H9 (cell line): ENCODE measurements around the gene HNF1A. TPM values are rescaled to one million over a fixed set of nuclear protein-coding genes. Genes with fewer than 3 reads are reported as not detected.

Source experiments
- DNase-seq: peaks from one replicate; pipeline ENCODE4 v3.0.0-alpha.2; 2017
- H2AFZ ChIP-seq: one replicate; pipeline ENCODE4 v1.6.1; 2013; ENCODE audit warnings: mild to moderate bottlenecking, low read length, control low read depth, moderate library complexity
- H2AK5ac ChIP-seq: 2 replicates; pipeline ENCODE4 v1.6.1; 2013; ENCODE audit warnings: low read length, control low read depth, mixed read lengths; ENCODE audit not compliant: insufficient read length
- H2BK120ac ChIP-seq: one replicate; pipeline ENCODE4 v1.6.1; 2013; ENCODE audit warnings: low read depth, mild to moderate bottlenecking, low read length, control low read depth, inconsistent platforms; ENCODE audit not compliant: poor library complexity, severe bottlenecking
- H2BK12ac ChIP-seq: 2 replicates; pipeline ENCODE4 v1.6.1; 2013; ENCODE audit warnings: low read length, control low read depth, mixed read lengths, low read depth; ENCODE audit not compliant: insufficient read length
- H2BK15ac ChIP-seq: 2 replicates; pipeline ENCODE4 v1.6.1; 2013; ENCODE audit warnings: low read depth, low read length, control low read depth
- H2BK20ac ChIP-seq: one replicate; pipeline ENCODE4 v1.6.1; 2013; ENCODE audit warnings: low read depth, mild to moderate bottlenecking, low read length, control low read depth, inconsistent platforms; ENCODE audit not compliant: poor library complexity, severe bottlenecking
- H2BK5ac ChIP-seq: 2 replicates; pipeline ENCODE4 v1.6.1; 2013; ENCODE audit warnings: low read length, control low read depth, mixed read lengths; ENCODE audit not compliant: insufficient read length
- H3K14ac ChIP-seq: 2 replicates; pipeline ENCODE4 v1.6.1; 2013; ENCODE audit warnings: low read length, control low read depth; ENCODE audit not compliant: insufficient read depth
- H3K18ac ChIP-seq: 2 replicates; pipeline ENCODE4 v1.6.1; 2013; ENCODE audit warnings: low read depth, mild to moderate bottlenecking, mixed read lengths, low read length, control low read depth; ENCODE audit not compliant: insufficient read length
- H3K23ac ChIP-seq: 2 replicates; pipeline ENCODE4 v1.6.1; 2013; ENCODE audit warnings: low read length, control low read depth, mixed read lengths, low read depth; ENCODE audit not compliant: insufficient read length
- H3K23me2 ChIP-seq: 2 replicates; pipeline ENCODE4 v1.6.1; 2013; ENCODE audit warnings: low read depth, mild to moderate bottlenecking, mixed read lengths, low read length, control low read depth; ENCODE audit not compliant: insufficient read length, poor library complexity, severe bottlenecking
- H3K27ac ChIP-seq: 2 replicates; pipeline ENCODE4 v1.5.1; 2013; ENCODE audit warnings: low read length, control low read depth, mixed read lengths, low read depth; ENCODE audit not compliant: insufficient read length
- H3K27me3 ChIP-seq: 2 replicates; pipeline ENCODE4 v1.6.1; 2013; ENCODE audit warnings: low read length, control low read depth, inconsistent platforms; ENCODE audit not compliant: insufficient read depth
- H3K4ac ChIP-seq: 2 replicates; pipeline ENCODE4 v1.6.1; 2013; ENCODE audit warnings: low read depth, mild to moderate bottlenecking, control low read depth, inconsistent platforms, low read length, moderate library complexity
- H3K4me1 ChIP-seq: 2 replicates; pipeline ENCODE4 v1.6.1; 2013; ENCODE audit warnings: low read length, control low read depth, inconsistent platforms; ENCODE audit not compliant: insufficient read depth
- H3K4me2 ChIP-seq: 2 replicates; pipeline ENCODE4 v1.6.1; 2013; ENCODE audit warnings: low read length, control low read depth, mixed read lengths; ENCODE audit not compliant: insufficient read length, insufficient read depth
- H3K56ac ChIP-seq: 2 replicates; pipeline ENCODE4 v1.6.1; 2013; ENCODE audit warnings: low read depth, mild to moderate bottlenecking, mixed read lengths, low read length, control low read depth; ENCODE audit not compliant: insufficient read length
- H3K79me1 ChIP-seq: 2 replicates; pipeline ENCODE4 v1.6.1; 2013; ENCODE audit warnings: low read depth, mild to moderate bottlenecking, moderate library complexity, low read length, control low read depth, inconsistent platforms; ENCODE audit not compliant: insufficient read depth, poor library complexity, severe bottlenecking
- H3K79me2 ChIP-seq: 2 replicates; pipeline ENCODE4 v1.6.1; 2013; ENCODE audit warnings: low read length, control low read depth, inconsistent platforms; ENCODE audit not compliant: insufficient read depth
- H3K9ac ChIP-seq: 2 replicates; pipeline ENCODE4 v1.6.1; 2013; ENCODE audit warnings: low read length, control low read depth, mixed read lengths; ENCODE audit not compliant: insufficient read length; ENCODE audit errors: extremely low read depth
- H3K9me3 ChIP-seq: one replicate; pipeline ENCODE4 v1.6.1; 2013; ENCODE audit warnings: low read depth, low read length, inconsistent platforms; ENCODE audit not compliant: control insufficient read depth
- H3T11ph ChIP-seq: one replicate; pipeline ENCODE4 v1.6.1; 2013; ENCODE audit warnings: mild to moderate bottlenecking, low read length, control low read depth, inconsistent platforms
- H4K20me1 ChIP-seq: one replicate; pipeline ENCODE4 v1.6.1; 2013; ENCODE audit not compliant: control insufficient read depth, insufficient read length, insufficient read depth
- H4K5ac ChIP-seq: 2 replicates; pipeline ENCODE4 v1.6.1; 2013; ENCODE audit warnings: low read depth, mild to moderate bottlenecking, mixed read lengths, low read length, control low read depth; ENCODE audit not compliant: insufficient read length
- H4K8ac ChIP-seq: replicated peaks from 2 replicates; pipeline ENCODE4 v1.6.1; 2013; ENCODE audit warnings: low read length, control low read depth, mixed read lengths, low read depth; ENCODE audit not compliant: insufficient read length
- H4K91ac ChIP-seq: 2 replicates; pipeline ENCODE4 v1.6.1; 2013; ENCODE audit warnings: low read depth, mild to moderate bottlenecking, moderate library complexity, mixed read lengths, low read length, control low read depth; ENCODE audit not compliant: insufficient read length
- H3K27ac Mint-ChIP-seq, 3 experiments: 2 replicates in 2 of 3; 3 replicates in 1 of 3; pipeline ENCODE4 v1.8.0; 2020 to 2021; ENCODE audit warnings: mixed read lengths in 3 of 3, mild to moderate bottlenecking in 1 of 3, moderate library complexity in 1 of 3
- H3K27me3 Mint-ChIP-seq: 2 replicates; pipeline ENCODE4 v1.8.0; 2021; ENCODE audit warnings: low read depth, mild to moderate bottlenecking, moderate library complexity, mixed read lengths
- H3K36me3 Mint-ChIP-seq, 3 experiments: 2 replicates in 2 of 3; 3 replicates in 1 of 3; pipeline ENCODE4 v1.8.0; 2020 to 2021; ENCODE audit warnings: low read depth in 3 of 3, mixed read lengths in 3 of 3; ENCODE audit not compliant: insufficient read depth in 1 of 3
- H3K4me1 Mint-ChIP-seq, 2 experiments: 2 replicates each; pipeline ENCODE4 v1.8.0; 2020; ENCODE audit warnings: mixed read lengths in 2 of 2
- H3K4me3 Mint-ChIP-seq, 2 experiments: 2 replicates in 1 of 2; 3 replicates in 1 of 2; pipeline ENCODE4 v1.8.0; 2020 to 2021; ENCODE audit warnings: mild to moderate bottlenecking in 2 of 2, mixed read lengths in 2 of 2, moderate library complexity in 1 of 2
- H3K9me3 Mint-ChIP-seq, 2 experiments: 2 replicates in 1 of 2; 3 replicates in 1 of 2; pipeline ENCODE4 v1.8.0; 2020; ENCODE audit warnings: mild to moderate bottlenecking in 2 of 2, mixed read lengths in 2 of 2, moderate library complexity in 1 of 2
- CTCF ChIP-seq: fragments of 200-600 bp; sonication (generic); conservative IDR thresholded peaks from 3 replicates; pipeline ENCODE4 v1.8.0; 2021; ENCODE audit warnings: antibody characterized with exemption, mild to moderate bottlenecking
- WGBS: extraction: QIAGEN DNeasy Blood & Tissue Kit; methylation state at CpG from one replicate; pipeline ENCODE4 v1.1.7; 2013; ENCODE audit warnings: missing lambda C conversion rate, low lambda C conversion rate, mixed read lengths; ENCODE audit not compliant: insufficient read length; ENCODE audit errors: extremely low coverage; 5-methylcytosine and 5-hydroxymethylcytosine counted together
- total RNA-seq: library from RNA; stranded (reverse); gene quantifications from 2 replicates; pipeline ENCODE4 v1.2.1, GENCODE V29; 2021

HNF1A gene
- total RNA-seq, 1 experiment from 2014 or later: not detected

- Histone ChIP-seq H3K4me1 (no peaks in the 10 kb centered on the region), H3K4me2 (no peak overlapping the region), H3K27me3 (no peaks in the 10 kb centered on the region), H3K79me1 (no peaks in the 10 kb centered on the region), H4K5ac (no peak overlapping the region), H2BK5ac (no peak overlapping the region), H3K9ac (no peak overlapping the region), H3T11ph (no peak overlapping the region), H2BK15ac (no peak overlapping the region), H4K91ac (no peak overlapping the region), H3K14ac (no peak overlapping the region), H3K18ac (no peak overlapping the region), H2BK20ac (no peak overlapping the region), H3K79me2 (no peaks in the 10 kb centered on the region), H3K23ac (no peak overlapping the region), H3K27ac (no peak overlapping the region), H2BK12ac (no peak overlapping the region), H3K4ac (no peak overlapping the region), H2AFZ (no peak overlapping the region), H3K23me2 (no peaks in the 10 kb centered on the region), H4K8ac (no peak overlapping the region), H3K56ac (no peak overlapping the region), H4K20me1 (no peaks in the 10 kb centered on the region), H3K9me3 (no peaks in the 10 kb centered on the region), H2BK120ac (no peak overlapping the region), H2AK5ac (no peak overlapping the region)
- Mint-ChIP-seq H3K27ac (no peak overlapping the region), H3K9me3 (peaks cover 2 to 3% of the 10 kb centered on the region in 2 experiments; a peak in 4 of 5 replicates), H3K4me3 (no peak overlapping the region), H3K4me1 (no peaks in the 10 kb centered on the region), H3K27me3 (no peaks in the 10 kb centered on the region), H3K36me3 (no peaks in the 10 kb centered on the region)
- DNase-seq: peak; percentile 47
- TF ChIP-seq CTCF: no peak
- WGBS: no CpG with 5 or more reads among the region's 4 CpGs
Observed at GRCh38 chr12:120955232-120955631, 23.1 kb upstream of the HNF1A start.
